Activated T-helper 9 cell treated with anti-CD3 and anti-CD28 coated beads, Interleukin-2, amount 50 U/mL, for 16 hours (primary cell): ENCODE data around the gene UROC1.

Source experiments
- DNase-seq: peaks from one replicate; pipeline ENCODE4 v3.0.0-alpha.2; 2020; ENCODE audit warnings: low read depth

The UROC1 gene

DNA sequence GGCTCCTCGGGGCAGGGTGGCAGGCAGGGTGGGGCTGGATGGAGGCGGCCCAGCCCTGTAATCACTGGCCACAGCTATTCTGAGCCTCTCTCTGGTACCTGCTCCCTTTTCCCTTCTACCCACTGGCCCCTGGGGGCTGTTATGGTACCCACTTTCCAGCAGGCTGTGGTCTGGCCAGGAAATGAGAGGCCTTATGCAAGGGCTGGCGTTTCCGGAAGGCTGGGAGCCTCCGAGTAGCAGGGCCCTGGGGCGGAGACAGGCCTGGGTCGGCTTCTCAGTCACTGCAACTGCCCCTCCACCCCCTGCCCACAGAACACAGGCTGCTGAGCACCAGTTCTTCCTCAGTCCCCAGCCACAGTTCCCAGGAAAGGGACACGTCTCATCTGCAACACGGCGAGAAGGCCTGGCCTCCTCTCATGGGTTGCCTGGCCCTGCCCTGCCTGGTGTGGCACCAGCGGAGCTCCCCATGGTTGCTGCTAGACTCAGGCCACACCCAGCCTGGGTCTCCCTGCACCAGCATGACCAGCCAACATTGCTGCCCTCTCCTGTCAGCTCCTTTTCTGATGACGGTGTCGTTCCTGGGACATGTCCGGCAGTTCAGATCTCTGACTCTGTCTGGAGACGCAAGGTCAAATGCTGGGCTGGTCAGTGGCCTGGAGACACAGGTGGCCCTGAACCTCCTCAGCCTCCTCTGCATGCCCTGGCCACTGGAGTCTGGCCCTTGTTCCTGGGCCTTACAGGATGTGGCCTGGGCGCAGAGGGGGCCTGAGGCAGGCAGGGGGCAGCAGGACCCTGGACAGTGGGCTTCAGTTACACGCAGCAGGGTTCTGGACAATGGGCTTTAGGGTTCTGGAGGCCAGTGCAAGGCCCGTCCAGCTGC is 12.8 kb upstream of the UROC1 start:
- no peak for DNase-seq

DNA sequence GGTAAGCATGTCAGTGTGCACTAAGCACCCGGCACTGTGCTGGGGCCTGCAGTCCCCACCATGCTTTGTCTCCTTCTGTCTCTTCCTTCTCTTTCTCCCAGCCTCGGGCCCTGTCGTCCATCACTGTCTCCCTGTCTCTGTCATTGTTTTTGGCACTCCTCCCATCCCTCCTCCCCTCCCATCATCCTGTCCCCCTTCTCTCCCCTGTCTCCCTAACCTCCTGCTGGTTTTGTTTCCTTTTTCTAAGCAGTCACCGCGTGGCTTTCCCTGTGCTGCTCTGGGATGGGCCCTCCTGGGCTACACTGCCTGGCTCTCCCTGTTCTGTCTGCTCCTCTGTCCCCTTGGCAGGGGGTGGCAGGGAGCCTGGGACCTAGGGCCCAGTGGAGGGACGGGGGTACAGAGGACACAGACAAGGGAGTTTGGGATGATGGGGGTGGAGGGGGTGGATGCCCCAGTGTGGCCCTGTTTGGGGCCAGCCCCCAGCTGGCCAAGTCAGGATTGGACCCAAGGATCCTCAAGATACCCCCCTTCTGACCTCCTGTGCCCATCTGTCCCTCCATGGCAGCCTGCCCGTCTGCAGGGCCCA is 12.1 kb upstream of the UROC1 start:
- no peak for DNase-seq

DNA sequence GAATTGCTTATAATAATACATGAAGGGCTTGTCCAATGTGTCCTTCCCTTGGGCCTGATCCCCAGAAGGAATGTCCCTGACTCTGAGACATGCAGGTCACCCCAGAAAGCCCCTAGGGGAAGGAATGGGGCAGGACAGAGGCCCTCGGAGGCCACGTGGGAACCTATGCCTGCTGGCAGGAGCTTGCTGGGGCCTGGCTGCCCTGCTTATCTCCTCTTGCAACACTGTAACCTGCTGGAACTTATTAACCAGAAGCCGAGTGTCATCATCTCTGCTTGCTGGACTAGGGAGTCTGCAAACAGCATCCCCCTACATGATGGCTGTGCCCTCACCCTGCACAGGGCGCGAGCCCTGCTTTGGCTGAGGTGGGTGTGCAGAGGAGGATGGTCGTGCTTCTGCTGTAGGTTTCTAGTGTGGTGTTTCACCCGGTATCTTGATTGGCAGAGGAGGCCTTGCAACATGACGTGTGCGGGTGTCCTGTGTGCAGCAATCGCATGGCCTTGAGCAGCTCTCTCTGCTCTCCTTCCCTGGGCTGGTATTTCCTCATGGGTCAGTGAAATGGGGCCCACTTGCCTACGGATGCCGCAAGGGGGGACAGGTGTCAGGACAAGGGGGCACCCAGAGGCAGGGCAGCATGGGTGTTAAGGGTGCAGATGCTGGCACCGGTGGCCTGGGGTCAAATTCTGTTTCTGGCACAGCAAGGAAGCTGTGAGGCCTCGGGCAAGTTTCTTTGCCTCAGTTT is 11.4 kb upstream of the UROC1 start:
- DNase-seq: no peak

DNA sequence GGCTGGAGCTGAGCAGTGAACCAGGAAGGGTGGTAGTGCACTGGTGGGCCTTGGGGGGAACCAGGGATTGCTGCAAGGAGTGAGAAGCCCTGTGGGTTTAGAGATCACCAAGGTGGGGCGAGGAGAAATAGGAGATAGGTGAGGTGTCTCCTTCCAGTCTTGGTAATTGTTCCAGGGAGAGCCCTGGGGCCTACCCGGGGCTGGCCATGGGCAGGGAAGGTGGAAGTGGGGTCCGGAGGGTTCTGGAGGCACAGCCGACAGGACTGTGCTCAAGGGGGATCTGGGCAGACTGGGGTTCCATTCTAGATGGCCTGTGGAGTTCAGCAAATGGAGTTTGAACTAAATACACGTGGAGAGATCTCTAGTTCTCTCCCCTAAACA is 10.8 kb upstream of the UROC1 start:
- no peak for DNase-seq

DNA sequence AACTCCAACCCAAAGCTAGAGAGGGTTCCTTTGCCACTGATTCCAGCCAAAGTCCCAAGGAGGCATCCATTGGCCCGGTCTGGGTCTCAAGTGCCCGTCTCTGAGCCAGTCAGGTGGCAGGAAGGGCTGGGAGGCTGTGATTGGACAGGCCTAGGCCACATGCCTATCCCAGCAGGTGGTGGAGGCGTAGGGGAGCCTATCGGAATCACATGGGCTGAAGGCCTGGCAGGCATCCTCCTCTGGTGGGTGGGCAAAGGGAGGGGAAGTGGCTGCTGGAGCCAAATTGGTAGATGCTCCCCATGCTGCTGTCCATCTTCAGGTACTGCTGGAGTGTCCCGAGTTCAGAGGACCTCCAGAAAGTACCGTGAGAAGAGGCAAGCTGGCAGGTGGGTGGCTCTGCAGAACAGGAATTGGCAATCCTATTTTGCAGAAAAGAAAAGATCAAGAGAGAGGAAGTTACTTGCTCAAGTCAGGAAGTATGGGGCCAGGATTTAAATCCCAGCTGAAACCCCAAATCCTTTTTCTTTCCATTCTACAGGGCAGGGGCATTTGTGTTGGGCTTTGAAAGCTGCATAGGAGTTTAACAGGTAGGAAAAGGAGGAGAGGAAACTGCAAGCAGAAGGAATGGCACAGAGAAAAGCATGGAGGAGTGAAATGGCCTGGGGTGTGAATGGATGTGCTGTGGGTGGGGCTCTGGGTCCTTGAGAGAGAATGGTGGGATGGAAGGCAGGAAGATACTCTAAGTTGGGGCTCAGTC is 10.1 kb upstream of the UROC1 start:
- DNase-seq: no peak

DNA sequence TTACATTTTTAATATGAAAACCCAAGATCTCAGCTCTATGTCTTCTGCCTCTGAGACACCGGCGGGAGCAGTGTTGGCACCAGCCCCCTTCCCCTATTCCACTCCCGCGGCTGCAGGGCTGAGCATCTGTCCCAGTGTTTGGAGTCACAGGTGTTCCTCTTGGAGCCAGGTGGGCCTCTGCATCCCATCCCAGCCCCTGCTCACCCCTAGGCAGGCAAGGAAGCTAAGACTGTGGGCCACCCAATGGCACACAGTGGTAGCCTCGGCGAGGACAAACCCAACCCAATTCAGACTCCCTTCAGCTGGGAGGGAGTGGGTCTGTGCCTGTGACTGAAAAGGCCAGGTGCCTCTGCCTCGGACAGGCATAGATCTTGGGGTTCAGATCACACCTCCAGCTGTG is 9.4 kb upstream of the UROC1 start:
- no peak for DNase-seq

DNA sequence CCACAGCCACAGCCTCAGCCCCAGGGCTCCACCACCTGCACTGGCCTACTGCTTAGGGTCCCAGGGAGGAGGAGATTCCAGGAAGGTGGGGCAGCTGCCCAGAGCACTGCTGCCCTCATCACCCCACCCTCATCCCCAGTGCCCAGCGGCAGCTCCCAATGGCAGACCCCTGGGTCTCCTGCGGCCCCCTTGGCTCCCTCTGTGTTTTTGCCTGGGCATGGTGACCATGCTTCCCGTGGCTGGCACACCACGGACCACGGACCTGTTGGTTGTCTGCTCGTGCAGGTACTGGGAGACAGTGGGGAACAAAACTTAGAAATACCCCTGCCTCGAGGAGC is 9.1 kb upstream of the UROC1 start:
- no peak for DNase-seq

DNA sequence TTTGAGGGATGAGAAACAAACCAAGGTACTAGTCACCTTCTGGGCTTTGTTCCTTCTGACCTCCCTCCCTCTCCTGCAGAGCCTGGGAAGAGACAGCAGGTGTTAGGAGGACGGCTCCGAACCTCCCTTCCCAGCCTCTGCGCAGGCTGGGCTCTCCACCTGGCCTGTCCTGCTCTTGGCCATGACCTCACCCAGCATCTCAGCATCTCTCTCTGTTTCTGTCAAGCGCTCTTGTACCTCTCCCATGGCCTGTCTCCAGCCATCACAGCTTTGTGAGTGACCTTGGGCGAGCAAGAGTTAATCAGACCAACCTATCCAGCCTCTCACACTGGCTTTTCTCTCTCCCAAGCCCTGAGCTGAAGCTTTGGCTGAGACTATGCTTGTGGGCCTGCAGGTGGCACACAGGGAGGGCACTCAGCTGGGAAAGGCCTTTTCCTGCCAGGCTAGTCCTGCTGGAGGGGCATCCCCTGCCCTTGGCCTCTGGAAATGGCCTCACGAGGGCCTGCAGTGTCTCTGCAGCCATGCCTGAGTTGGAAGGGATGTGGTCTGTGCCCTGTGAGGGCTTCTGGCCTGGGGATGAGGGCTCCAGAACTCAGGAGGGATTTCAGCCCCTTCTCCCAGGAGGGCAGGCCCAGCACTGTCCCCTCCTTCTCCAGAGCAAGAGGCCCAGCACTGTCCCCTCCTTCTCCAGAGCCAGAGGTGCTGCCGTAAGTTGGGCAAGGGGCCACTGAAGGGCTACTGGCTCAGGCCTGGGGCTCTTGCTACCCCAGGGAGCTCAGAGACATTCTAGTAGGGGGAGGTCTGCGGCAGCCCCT is 8.5 kb upstream of the UROC1 start:
- DNase-seq: no peak

DNA sequence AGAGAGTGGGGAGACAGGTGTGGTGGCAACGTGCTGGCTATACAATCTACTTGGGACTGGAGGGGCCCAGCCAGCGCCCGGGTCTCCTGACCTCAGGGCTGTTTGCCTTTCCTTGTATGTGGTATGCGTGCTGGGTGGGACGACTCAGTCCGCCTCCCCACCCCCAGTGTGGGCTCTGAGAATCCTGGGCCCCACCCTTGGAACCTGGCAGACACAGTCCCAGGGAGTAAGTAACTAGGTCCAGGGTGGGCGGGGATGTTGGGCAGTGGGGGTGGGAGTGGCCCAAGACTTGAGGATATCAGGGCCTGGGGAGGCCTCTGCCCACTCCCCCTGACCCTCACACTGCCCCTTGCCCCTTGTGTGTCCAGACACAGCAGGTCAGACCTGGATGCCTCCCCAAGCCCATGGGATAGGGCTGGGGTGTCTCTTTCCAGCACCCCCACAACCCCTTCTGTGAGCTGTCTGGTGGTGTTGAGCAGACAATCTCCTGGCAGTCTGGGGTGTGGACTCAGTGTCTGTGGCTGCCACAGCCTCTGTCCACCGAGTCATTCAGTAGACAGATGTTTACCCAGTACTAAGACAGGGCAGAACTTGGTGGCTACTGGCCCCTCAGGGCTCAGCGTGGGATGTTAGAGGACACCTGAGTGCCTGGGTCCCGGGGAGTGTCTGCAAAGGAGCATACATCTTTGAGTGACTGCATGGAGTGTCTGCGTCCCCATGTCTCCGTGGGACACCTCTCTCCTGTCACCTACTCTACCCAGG is 7.7 kb upstream of the UROC1 start:
- no peak for DNase-seq

DNA sequence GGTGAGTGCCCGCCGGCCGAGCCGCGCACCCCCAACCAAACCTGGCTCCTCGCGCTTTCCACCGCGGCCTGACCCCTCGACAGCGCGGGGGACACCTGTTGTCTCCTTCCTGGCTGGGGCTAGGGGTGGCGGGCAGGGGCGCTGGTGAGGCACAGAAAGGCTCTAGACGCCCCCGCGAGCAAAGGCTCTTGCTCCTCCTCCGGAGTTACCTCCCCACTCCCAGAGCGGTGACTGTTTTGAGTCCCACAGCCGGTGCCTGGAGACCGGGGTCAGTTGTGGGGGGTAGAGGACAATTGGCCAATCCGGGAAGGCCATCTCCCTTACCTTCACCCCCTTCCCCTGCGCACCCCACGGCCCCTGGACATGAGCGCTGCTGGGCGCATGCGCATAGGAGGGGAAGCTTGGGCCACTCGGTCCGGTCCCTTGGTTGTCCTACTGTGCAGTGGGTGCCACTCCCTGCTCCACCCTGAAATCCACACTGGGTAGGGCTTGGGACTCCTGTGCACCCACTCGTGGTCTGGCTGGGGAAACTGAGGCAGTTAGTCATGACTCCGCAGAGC is 6.9 kb upstream of the UROC1 start:
- no peak for DNase-seq

DNA sequence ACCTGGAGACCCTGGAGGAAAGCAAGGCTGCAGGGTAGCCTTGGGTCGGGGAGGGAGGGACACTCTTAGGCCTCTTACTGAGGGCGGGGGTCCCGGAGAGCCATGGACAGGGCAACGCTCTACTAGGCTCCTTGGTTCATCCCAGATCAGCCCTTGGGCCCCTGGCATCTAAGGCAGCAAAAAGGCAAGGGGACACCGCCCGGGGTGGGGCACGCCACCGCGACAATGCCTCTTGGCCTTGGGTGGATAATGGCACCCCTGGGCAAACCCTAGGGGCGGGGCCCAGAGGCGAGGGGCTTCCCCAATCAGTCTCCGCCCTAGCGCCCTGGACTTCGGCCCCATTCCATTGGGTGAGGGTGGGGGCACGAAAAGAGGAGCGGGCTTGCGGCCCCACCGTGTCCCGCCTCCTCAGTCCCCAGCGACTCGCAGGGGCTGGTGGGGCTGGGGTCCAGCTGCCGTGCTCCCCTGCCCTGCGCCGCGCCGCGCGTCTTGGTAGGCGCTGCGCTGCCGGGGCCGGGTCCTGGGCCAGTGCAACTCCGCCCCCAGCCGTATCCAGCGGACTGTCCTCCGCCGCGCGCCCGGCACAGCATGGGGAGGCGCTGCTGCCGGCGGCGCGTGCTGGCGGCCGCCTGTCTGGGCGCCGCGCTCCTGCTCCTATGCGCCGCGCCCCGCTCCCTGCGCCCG is 6.3 kb upstream of the UROC1 start, which contains the start of gene CHST13:
TSS of gene CHST13 (plus strand) at position 411 of the 684 bp plus-strand sequence. CDS start at position 589, 178 bp downstream.
- no peak for DNase-seq

DNA sequence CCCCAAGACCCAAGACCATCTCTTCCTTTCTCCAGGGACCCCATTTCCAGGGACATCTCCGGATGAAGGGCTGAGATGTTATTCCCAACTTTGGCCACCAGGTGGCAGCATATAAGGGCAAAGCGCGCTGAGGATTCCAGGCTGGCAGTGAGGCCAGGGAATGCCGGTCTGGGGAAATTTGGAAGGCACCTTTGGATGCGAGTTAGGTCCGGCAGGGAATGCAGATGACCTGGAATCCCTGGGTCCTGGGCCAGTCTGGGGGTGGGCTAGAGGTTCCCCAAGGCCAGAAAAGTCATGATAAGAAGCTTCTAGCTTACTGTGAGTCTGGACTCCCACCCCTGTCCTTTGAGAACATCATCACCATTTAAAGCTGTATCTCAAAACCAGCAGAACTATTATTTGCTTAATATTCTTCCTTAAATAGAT is 4.8 kb upstream of the UROC1 start:
- peak; percentile 19 for DNase-seq

DNA sequence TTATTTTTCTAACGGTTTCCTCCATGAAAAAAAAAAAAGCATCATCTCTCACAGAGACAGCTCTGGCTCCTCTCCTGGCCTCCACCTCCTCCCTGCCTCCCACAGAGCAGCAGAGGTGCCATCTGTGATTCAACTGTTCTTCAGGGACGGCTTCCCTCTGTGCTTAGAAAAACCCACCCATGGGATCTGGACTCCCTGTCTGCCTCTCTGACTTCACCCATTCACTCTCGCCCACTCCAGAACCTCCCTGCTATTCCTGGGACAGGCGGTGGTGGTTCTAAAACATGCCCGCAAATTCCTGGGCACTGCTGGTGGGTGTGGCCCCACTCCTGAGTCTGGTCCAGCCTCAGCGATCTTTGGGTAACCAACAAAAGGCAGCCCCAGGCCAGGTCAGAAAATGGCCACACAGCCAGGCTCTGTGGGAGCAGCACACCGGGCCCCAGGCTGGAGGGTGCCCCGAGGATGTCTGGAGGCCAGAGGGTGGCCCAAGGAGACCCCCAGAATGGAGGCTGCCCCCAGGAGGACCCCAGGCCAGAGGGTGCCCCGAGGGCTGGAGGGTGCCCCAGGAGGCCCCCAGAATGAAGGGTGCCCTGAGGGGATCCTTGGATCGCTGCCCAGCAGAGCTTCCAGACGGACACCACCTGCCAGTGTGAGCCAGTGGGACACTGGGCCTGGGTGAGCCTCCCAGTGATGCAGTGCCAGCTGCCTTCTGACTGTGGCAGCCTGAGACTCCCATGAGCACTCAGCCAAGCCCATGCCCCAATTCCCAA is 3.7 kb upstream of the UROC1 start:
- DNase-seq: no peak

DNA sequence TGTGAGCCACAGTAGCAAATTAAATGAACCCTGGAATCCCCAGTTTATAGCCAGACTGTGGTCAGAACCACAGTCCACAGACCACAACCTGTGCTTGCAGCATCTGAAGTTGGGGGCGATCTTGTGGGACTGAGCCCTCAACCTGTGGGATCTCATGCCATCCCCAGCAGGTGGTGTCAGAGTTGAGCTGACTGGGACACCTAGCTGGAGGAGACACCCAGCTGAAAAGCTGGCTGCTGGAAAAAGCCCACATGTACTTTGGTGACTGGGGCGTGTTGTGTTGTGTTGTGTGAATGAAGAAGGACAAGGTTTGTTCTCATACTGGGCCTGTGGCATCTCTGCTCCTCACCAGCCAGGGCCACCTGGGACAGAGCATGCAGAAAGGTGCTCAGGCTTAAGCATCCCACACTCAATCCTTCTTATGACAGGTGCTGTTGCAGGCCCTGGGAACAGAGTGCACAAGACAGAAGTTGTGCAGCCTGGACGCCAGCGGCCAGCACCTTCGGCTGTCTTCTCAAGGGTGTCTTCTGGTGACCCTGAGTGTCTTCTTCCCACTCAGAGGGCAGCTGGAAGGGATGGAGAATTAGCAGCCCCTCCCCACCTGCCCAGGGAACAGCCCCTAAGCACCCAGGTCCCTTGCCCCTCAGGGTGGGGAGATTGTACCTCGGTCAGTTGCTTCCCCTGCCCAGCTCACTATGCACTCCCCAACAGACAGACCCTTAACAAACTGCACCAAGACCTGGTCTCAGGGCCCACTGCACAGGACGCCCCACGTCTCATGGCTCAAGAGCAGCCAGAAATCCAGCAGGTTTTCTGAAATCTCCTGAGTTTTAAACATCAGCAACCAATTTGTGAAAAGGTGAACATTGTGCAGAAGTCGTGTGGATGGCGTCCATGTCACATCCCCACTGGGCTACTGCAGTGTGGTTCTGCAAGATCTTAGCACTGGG is 2.2 kb upstream of the UROC1 start:
- DNase-seq: no peak

DNA sequence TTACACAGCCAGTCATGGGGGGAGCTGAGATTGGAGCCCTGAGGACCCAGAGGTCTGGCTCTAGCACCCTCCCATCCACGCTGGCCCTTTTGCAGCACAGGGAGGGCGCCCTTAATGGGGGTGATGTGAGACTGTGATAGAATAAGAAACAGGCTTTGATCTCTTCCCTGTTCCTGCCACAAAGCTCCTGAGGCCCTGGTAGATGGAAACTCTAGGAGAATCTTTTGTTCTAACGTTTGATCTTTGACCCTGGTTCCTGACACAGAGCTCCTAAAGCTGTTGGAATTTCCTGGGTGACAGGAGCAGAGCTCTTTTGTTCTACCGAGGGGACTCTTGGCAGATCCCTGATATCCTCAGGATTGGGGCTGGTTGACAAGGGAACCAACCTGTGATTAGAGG is 1.2 kb upstream of the UROC1 start:
- no peak for DNase-seq

DNA sequence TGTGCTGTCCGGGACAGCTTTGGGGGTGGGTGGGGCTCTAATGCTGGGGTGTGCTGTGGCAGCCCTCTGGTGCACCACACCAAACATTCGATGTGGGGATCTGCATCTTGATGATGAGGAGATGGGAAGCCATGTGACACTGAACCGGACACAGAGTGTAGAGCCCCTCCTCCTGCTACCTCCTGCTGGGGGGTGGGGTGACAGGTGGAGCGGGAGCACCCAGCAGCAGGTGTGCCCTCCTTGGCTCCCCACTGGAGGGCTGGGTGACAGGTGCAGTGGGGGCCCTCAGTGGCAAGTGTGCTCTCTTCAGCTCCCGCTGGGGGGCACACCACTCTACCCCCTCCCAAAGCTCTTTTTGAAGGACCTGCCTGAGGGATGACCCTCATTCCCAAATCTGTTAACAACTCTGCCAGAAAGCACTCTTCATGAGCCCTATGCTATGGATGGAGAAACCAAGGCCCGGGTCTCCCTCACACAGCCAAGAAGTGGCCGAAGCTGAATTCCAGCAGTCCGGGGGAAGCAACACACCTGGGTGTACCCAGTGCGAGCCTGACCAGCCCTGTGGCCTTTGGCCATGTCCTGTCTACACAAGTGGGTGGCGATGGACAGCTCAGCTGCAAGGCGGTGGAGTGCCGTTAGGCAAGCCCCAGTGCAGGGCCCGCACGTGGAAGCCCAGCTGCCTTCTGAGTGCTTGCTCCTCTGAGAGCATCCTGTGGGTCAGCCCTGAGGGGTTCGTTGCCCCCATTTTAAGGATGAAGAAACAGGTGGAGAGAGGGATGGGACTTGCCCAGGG is 609 bp upstream of the UROC1 start:
- no peak for DNase-seq

DNA sequence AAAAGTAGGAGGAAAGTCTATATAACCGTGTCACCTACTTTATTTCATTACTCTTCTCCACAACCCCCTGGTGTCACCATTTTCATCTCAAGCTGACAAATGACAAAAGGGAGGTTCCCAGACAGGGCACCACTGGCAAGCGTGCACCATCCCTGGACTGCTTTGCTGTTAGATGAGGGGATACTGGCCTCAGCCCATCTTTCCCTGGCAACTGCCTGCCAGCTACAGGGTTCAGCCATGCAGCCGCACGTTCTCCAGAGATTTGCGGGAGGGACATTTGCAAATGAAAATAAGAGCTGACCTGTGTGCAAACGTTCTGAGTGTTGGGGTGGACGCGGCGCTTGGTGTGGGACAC is 660 bp downstream of the UROC1 start:
- no peak for DNase-seq
